HEK293T (cell line): ENCODE data around the gene LINGO1.

Source experiments
- CTCF ChIA-PET: fragments of 350-600 bp; formaldehyde crosslinking; extraction: SDS; loops from one replicate; lab custom pipeline; 2021; ENCODE audit warnings: antibody characterized with exemption, inconsistent platforms; lab: Yijun Ruan, JAX
- POLR2A ChIA-PET: fragments of 350-600 bp; formaldehyde crosslinking; extraction: SDS; loops from one replicate; lab custom pipeline; 2020; ENCODE audit warnings: antibody characterized with exemption, inconsistent platforms; lab: Yijun Ruan, JAX
- DNase-seq: peaks from one replicate; pipeline ENCODE4 v3.0.0; 2012; ENCODE audit warnings: mixed read lengths; ENCODE audit errors: extremely low spot score
- ARNT ChIP-seq: fragments of 450-650 bp; IDR thresholded peaks from 2 replicates; pipeline ENCODE4 v1.6.1; 2017; ENCODE audit warnings: mild to moderate bottlenecking
- BHLHE40 ChIP-seq: fragments of 450-650 bp; IDR thresholded peaks from 2 replicates; pipeline ENCODE4 v1.6.1; 2016; ENCODE audit warnings: mild to moderate bottlenecking, moderate library complexity, borderline replicate concordance
- CTBP1 ChIP-seq: fragments of 450-650 bp; IDR thresholded peaks from 2 replicates; pipeline ENCODE4 v1.6.1; 2016; ENCODE audit warnings: borderline replicate concordance
- ELF4 ChIP-seq: fragments of 450-650 bp; IDR thresholded peaks from 2 replicates; pipeline ENCODE4 v1.6.1; 2017; ENCODE audit warnings: antibody characterized with exemption
- FOXA1 ChIP-seq: fragments of 450-650 bp; IDR thresholded peaks from 2 replicates; pipeline ENCODE4 v1.6.1; 2016; ENCODE audit warnings: mild to moderate bottlenecking
- FOXK2 ChIP-seq: fragments of 450-650 bp; IDR thresholded peaks from 2 replicates; pipeline ENCODE4 v1.6.1; 2016; ENCODE audit warnings: mild to moderate bottlenecking
- FOXM1 ChIP-seq: fragments of 450-650 bp; IDR thresholded peaks from 2 replicates; pipeline ENCODE4 v1.6.1; 2017; ENCODE audit warnings: mild to moderate bottlenecking, borderline replicate concordance
- HDGF ChIP-seq: fragments of 450-650 bp; IDR thresholded peaks from 2 replicates; pipeline ENCODE4 v1.6.1; 2017; ENCODE audit warnings: antibody characterized with exemption, borderline replicate concordance
- L3MBTL2 ChIP-seq: fragments of 450-650 bp; conservative IDR thresholded peaks from 2 replicates; pipeline ENCODE4 v1.6.1; 2016; ENCODE audit warnings: mild to moderate bottlenecking
- LEF1 ChIP-seq: fragments of 450-650 bp; IDR thresholded peaks from 2 replicates; pipeline ENCODE4 v1.6.1; 2017; ENCODE audit warnings: mild to moderate bottlenecking, borderline replicate concordance
- NFRKB ChIP-seq: fragments of 450-650 bp; IDR thresholded peaks from 2 replicates; pipeline ENCODE4 v1.6.1; 2016; ENCODE audit warnings: mild to moderate bottlenecking, moderate library complexity
- PKNOX1 ChIP-seq: fragments of 450-650 bp; IDR thresholded peaks from 2 replicates; pipeline ENCODE4 v1.6.1; 2016
- SP1 ChIP-seq: fragments of 450-650 bp; IDR thresholded peaks from 2 replicates; pipeline ENCODE4 v1.6.1; 2017
- SUZ12 ChIP-seq: fragments of 450-650 bp; IDR thresholded peaks from 2 replicates; pipeline ENCODE4 v1.6.1; 2016; ENCODE audit warnings: mild to moderate bottlenecking
- TARDBP ChIP-seq: fragments of 450-650 bp; IDR thresholded peaks from 2 replicates; pipeline ENCODE4 v1.6.1; 2016
- ZNF384 ChIP-seq: fragments of 450-650 bp; IDR thresholded peaks from 2 replicates; pipeline ENCODE4 v1.6.1; 2016

Gene LINGO1

GRCh38 chr15:77573802-77574201, 58.9 kb downstream of the LINGO1 start:
- TF ChIP-seq SP1 (no peak), CTBP1 (no peak)
- ChIA-PET CTCF (interaction anchor here (1.6 kb wide), 1 partner anchor 10 kb away, joined by 4 read pairs; no protein-coding TSS in a partner anchor), POLR2A (interaction anchor here (1.0 kb wide), 2 partner anchors 31 to 59 kb away, joined by 3 read pairs; no protein-coding TSS in a partner anchor)
- no peak for DNase-seq

GRCh38 chr15:77572186-77572585, 60.5 kb downstream of the LINGO1 start:
- DNase-seq: no peak
- POLR2A ChIA-PET: no interaction called here
- CTCF ChIA-PET: no interaction called here
- TF ChIP-seq ARNT: no peak
- TF ChIP-seq PKNOX1: no peak
- no peak for TF ChIP-seq HDGF
- TF ChIP-seq L3MBTL2: no peak
- TF ChIP-seq TARDBP: no peak
- TF ChIP-seq BHLHE40: no peak

GRCh38 chr15:77571741-77572140, 61.0 kb downstream of the LINGO1 start:
- no peak for DNase-seq
- CTCF ChIA-PET: no interaction called here
- TF ChIP-seq L3MBTL2 (no peak), ELF4 (no peak), SUZ12 (no peak)
- POLR2A ChIA-PET: no interaction called here

GRCh38 chr15:77571181-77571580, 61.5 kb downstream of the LINGO1 start:
- ChIA-PET POLR2A (no interaction called here), CTCF (no interaction called here)
- DNase-seq: no peak
- TF ChIP-seq SP1 (no peak), PKNOX1 (no peak), BHLHE40 (no peak), CTBP1 (no peak), TARDBP (no peak), FOXM1 (no peak), FOXK2 (no peak), LEF1 (no peak), ZNF384 (no peak), SUZ12 (no peak), ELF4 (no peak), ARNT (no peak), L3MBTL2 (no peak), NFRKB (no peak), FOXA1 (no peak), HDGF (no peak)

GRCh38 chr15:77569729-77570125, 63.0 kb downstream of the LINGO1 start:
- POLR2A ChIA-PET: no interaction called here
- DNase-seq: peak; percentile 55
- TF ChIP-seq ARNT (no peak), L3MBTL2 (peak; percentile 59), FOXM1 (no peak), ZNF384 (no peak), NFRKB (no peak)
- CTCF ChIA-PET: interaction anchor here (1.0 to 1.5 kb wide), 2 partner anchors 27 to 63 kb away, joined by 5 to 8 read pairs; no protein-coding TSS in a partner anchor

GRCh38 chr15:77568973-77569728, 63.6 kb downstream of the LINGO1 start:
- peak; percentile 42 for DNase-seq
- CTCF ChIA-PET: interaction anchor here (0.9 to 1.5 kb wide), 4 partner anchors 26 to 86 kb away, joined by 3 to 8 read pairs (median 6); no protein-coding TSS in a partner anchor
- TF ChIP-seq TARDBP: no peak
- no peak for TF ChIP-seq CTBP1
- no peak for TF ChIP-seq ARNT
- no peak for TF ChIP-seq PKNOX1
- TF ChIP-seq FOXM1: no peak
- TF ChIP-seq ELF4: no peak
- TF ChIP-seq LEF1: no peak
- POLR2A ChIA-PET: interaction anchor here (1.3 to 2.0 kb wide), 2 partner anchors 21 to 26 kb away, joined by 4 to 6 read pairs; no protein-coding TSS in a partner anchor
